Measurements from ENCODE around the gene PLBD1. TPM values are rescaled to one million over a fixed set of nuclear protein-coding genes. Genes with fewer than 3 reads are reported as not detected.

Gene PLBD1
- total RNA-seq, 1 donor: 4.7 TPM

GRCh38 chr12:14612250-14612649, 44.6 kb upstream of the PLBD1 start:
- Histone ChIP-seq H3K9me3 (ENCODE audit: low read depth, low read length) (no peaks in the 10 kb centered on the region), H3K4me1 (ENCODE audit: insufficient read depth, low read length) (no peaks in the 10 kb centered on the region), H4K20me1 (ENCODE audit: insufficient read depth, low read length) (no peaks in the 10 kb centered on the region), H3K36me3 (ENCODE audit: insufficient read depth, low read length) (no peaks in the 10 kb centered on the region), H3K27ac (ENCODE audit: low read depth, low read length) (no peak overlapping the region), H3K27me3 (ENCODE audit: insufficient read depth, low read length) (no peaks in the 10 kb centered on the region), H2AFZ (ENCODE audit: low read length) (no peak overlapping the region), H3K4me2 (ENCODE audit: insufficient read depth, low read length) (no peak overlapping the region), H3K79me2 (ENCODE audit: insufficient read depth, low read length) (no peaks in the 10 kb centered on the region), H3K4me3 (ENCODE audit: insufficient read depth, low read length) (no peak overlapping the region)
- no peak for TF ChIP-seq CTCF (IDR thresholded peaks at IDR 0.05; ENCODE audit: extremely low read depth, low read depth, low read length)
- DNase-seq (ENCODE audit: insufficient read length, low spot score, missing footprints): no peak

GRCh38 chr12:14611640-14612203, 44.0 kb upstream of the PLBD1 start:
- H3K9me3 ChIP-seq (ENCODE audit: low read depth, low read length): no peaks in the 10 kb centered on the region
- no peak overlapping the region for H3K27ac ChIP-seq (ENCODE audit: low read depth, low read length)
- DNase-seq (ENCODE audit: insufficient read length, low spot score, missing footprints): no peak
- H3K27me3 ChIP-seq (ENCODE audit: insufficient read depth, low read length): no peaks in the 10 kb centered on the region
- no peak overlapping the region for H3K4me3 ChIP-seq (ENCODE audit: insufficient read depth, low read length)
- H2AFZ ChIP-seq (ENCODE audit: low read length): no peak overlapping the region
- no peaks in the 10 kb centered on the region for H3K36me3 ChIP-seq (ENCODE audit: insufficient read depth, low read length)
- H4K20me1 ChIP-seq (ENCODE audit: insufficient read depth, low read length): no peaks in the 10 kb centered on the region
- H3K4me1 ChIP-seq (ENCODE audit: insufficient read depth, low read length): no peaks in the 10 kb centered on the region
- TF ChIP-seq CTCF (IDR thresholded peaks at IDR 0.05; ENCODE audit: extremely low read depth, low read depth, low read length): no peak
- no peak overlapping the region for H3K4me2 ChIP-seq (ENCODE audit: insufficient read depth, low read length)
- no peaks in the 10 kb centered on the region for H3K79me2 ChIP-seq (ENCODE audit: insufficient read depth, low read length)

GRCh38 chr12:14607568-14607967, 39.9 kb upstream of the PLBD1 start:
- H3K4me3 ChIP-seq (ENCODE audit: insufficient read depth, low read length): no peak overlapping the region
- no peaks in the 10 kb centered on the region for H3K79me2 ChIP-seq (ENCODE audit: insufficient read depth, low read length)
- H2AFZ ChIP-seq (ENCODE audit: low read length): no peak overlapping the region
- no peak for TF ChIP-seq CTCF (IDR thresholded peaks at IDR 0.05; ENCODE audit: extremely low read depth, low read depth, low read length)
- H3K36me3 ChIP-seq (ENCODE audit: insufficient read depth, low read length): no peaks in the 10 kb centered on the region
- no peak overlapping the region for H3K27ac ChIP-seq (ENCODE audit: low read depth, low read length)
- H3K4me2 ChIP-seq (ENCODE audit: insufficient read depth, low read length): no peak overlapping the region
- no peaks in the 10 kb centered on the region for H3K4me1 ChIP-seq (ENCODE audit: insufficient read depth, low read length)
- H4K20me1 ChIP-seq (ENCODE audit: insufficient read depth, low read length): no peaks in the 10 kb centered on the region
- DNase-seq (ENCODE audit: insufficient read length, low spot score, missing footprints): no peak
- no peaks in the 10 kb centered on the region for H3K9me3 ChIP-seq (ENCODE audit: low read depth, low read length)
- H3K27me3 ChIP-seq (ENCODE audit: insufficient read depth, low read length): no peaks in the 10 kb centered on the region

- no peak overlapping the region for H2AFZ ChIP-seq (ENCODE audit: low read length)
- no peaks in the 10 kb centered on the region for H3K9me3 ChIP-seq (ENCODE audit: low read depth, low read length)
- no peaks in the 10 kb centered on the region for H3K36me3 ChIP-seq (ENCODE audit: insufficient read depth, low read length)
- H3K4me1 ChIP-seq (ENCODE audit: insufficient read depth, low read length): no peaks in the 10 kb centered on the region
- no peaks in the 10 kb centered on the region for H3K79me2 ChIP-seq (ENCODE audit: insufficient read depth, low read length)
- H4K20me1 ChIP-seq (ENCODE audit: insufficient read depth, low read length): no peaks in the 10 kb centered on the region
- no peak overlapping the region for H3K4me2 ChIP-seq (ENCODE audit: insufficient read depth, low read length)
- no peaks in the 10 kb centered on the region for H3K27me3 ChIP-seq (ENCODE audit: insufficient read depth, low read length)
- no peak for DNase-seq (ENCODE audit: insufficient read length, low spot score, missing footprints)
- H3K27ac ChIP-seq (ENCODE audit: low read depth, low read length): no peak overlapping the region
- no peak for TF ChIP-seq CTCF (IDR thresholded peaks at IDR 0.05; ENCODE audit: extremely low read depth, low read depth, low read length)
- no peak overlapping the region for H3K4me3 ChIP-seq (ENCODE audit: insufficient read depth, low read length)
These were observed 37.8 kb upstream of the PLBD1 start for GRCh38 chr12:14605401-14605989.

Data from osteoblast (primary cell).